Lung (tissue), 12 donors: ENCODE results near the gene FHOD3. TPM values are rescaled to one million over a fixed set of nuclear protein-coding genes. Genes with fewer than 3 reads are reported as not detected.

Experiments
- ATAC-seq: fragments of 200-7000 bp; cut with Tn5 transposase; one replicate; pipeline ENCODE4 v1.9.1; 2020; ENCODE audit warnings: moderate number of reproducible peaks; ENCODE audit not compliant: insufficient read depth, low FRiP score
- DNase-seq, 3 donors: peaks; one replicate each; pipeline ENCODE4 v3.0.0-alpha.2; 2013 to 2017
- H3K27ac ChIP-seq, 2 donors: one replicate each; pipeline ENCODE4 v1.5.1; 2013; ENCODE audit warnings: mild to moderate bottlenecking in 2 of 2, moderate library complexity in 2 of 2, control low read depth in 1 of 2, inconsistent platforms in 1 of 2, low read depth in 1 of 2, low read length in 1 of 2
- H3K27me3 ChIP-seq, 3 donors: one replicate each; pipeline ENCODE4 v1.5.1; 2013; ENCODE audit warnings: low read length in 2 of 3; ENCODE audit not compliant: control insufficient read depth in 3 of 3, insufficient read depth in 3 of 3
- H3K36me3 ChIP-seq, 4 donors: one replicate each; pipeline ENCODE4 v1.5.1; 2013; ENCODE audit warnings: low read length in 4 of 4, mild to moderate bottlenecking in 1 of 4, moderate library complexity in 1 of 4; ENCODE audit not compliant: control insufficient read depth in 4 of 4, insufficient read depth in 4 of 4
- H3K4me1 ChIP-seq, 5 donors: one replicate each; pipeline ENCODE4 v1.5.1; 2013; ENCODE audit warnings: low read length in 5 of 5, mild to moderate bottlenecking in 2 of 5, moderate library complexity in 1 of 5; ENCODE audit not compliant: control insufficient read depth in 5 of 5, insufficient read depth in 5 of 5
- H3K4me3 ChIP-seq: one replicate; pipeline ENCODE4 v1.5.1; 2013; ENCODE audit warnings: mild to moderate bottlenecking, control low read depth, moderate library complexity
- H3K9ac ChIP-seq, 2 donors: one replicate each; pipeline ENCODE4 v1.5.1; 2013; ENCODE audit warnings: low read length in 2 of 2, control low read depth in 1 of 2; ENCODE audit not compliant: insufficient read depth in 1 of 2
- H3K9me3 ChIP-seq, 4 donors: one replicate each; pipeline ENCODE4 v1.5.1; 2013; ENCODE audit warnings: low read length in 3 of 4, mild to moderate bottlenecking in 1 of 4, moderate library complexity in 1 of 4; ENCODE audit not compliant: control insufficient read depth in 4 of 4, insufficient read depth in 3 of 4
- WGBS, 2 donors: extraction: QIAGEN DNeasy Blood & Tissue Kit; methylation state at CpG; one replicate each; pipeline ENCODE4 v1.1.7; 2013; 5-methylcytosine and 5-hydroxymethylcytosine counted together
- polyA plus RNA-seq, 2 donors: library from polyadenylated mRNA; stranded (reverse); fragments of 200-250 nt; gene quantifications; one replicate each; pipeline ENCODE4 v1.2.1, GENCODE V29; 2013
- total RNA-seq, 2 donors: library from RNA; depleted of rRNA in 1 of 2; stranded (reverse); fragments of >200 nt in 1 of 2; gene quantifications; one replicate each; pipeline ENCODE4 v1.2.1, GENCODE V29; 2014 to 2021
- TF ChIP-seq, protein P1 (sequence below): IDR thresholded peaks from 2 replicates; pipeline ENCODE4 v1.5.1; 2012; ENCODE audit warnings: mild to moderate bottlenecking; ENCODE audit errors: control extremely low read depth, extremely low read depth
- donor health status: control.
- donor health status: control.
- donor health status: Bipolar disorder and iron deficiency.
- donor health status: healthy.
- donor health status: DM: yes; HTN: yes; CAD: no.

FHOD3 gene
- total and polyA plus RNA-seq, 4 donors = 1.0 to 7.4 (median 2.9) TPM

DNA sequence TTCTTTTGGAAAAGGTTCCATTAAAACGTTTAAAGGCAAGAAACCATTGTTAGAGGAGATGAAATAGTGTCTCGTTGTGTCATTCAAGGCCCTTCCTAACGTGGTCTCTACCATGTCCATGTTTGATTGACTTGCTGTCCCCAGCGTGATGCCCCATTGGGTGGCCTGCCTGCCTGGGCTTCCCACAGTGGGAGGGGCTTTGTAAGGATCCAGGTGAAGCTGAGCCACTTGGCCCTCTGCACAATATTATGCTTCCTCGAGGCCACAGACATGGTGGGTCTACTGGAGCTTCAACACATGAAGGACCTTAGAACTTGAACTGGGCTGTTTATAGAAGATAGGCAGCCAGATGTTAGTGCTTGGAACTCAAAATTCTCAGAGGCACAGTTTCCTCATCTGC, 235.3 kb downstream of the FHOD3 start:
- TF ChIP-seq, protein P1, sequence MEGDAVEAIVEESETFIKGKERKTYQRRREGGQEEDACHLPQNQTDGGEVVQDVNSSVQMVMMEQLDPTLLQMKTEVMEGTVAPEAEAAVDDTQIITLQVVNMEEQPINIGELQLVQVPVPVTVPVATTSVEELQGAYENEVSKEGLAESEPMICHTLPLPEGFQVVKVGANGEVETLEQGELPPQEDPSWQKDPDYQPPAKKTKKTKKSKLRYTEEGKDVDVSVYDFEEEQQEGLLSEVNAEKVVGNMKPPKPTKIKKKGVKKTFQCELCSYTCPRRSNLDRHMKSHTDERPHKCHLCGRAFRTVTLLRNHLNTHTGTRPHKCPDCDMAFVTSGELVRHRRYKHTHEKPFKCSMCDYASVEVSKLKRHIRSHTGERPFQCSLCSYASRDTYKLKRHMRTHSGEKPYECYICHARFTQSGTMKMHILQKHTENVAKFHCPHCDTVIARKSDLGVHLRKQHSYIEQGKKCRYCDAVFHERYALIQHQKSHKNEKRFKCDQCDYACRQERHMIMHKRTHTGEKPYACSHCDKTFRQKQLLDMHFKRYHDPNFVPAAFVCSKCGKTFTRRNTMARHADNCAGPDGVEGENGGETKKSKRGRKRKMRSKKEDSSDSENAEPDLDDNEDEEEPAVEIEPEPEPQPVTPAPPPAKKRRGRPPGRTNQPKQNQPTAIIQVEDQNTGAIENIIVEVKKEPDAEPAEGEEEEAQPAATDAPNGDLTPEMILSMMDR = no peak
- ATAC-seq (no peak), DNase-seq (no peak)
- Histone ChIP-seq H3K4me1 (no peaks in the 10 kb centered on the region), H3K36me3 (no peaks in the 10 kb centered on the region), H3K27ac (no peak overlapping the region), H3K9me3 (peaks cover 0 to 4% (median 0%) of the 10 kb centered on the region in 4 donors), H3K27me3 (no peaks in the 10 kb centered on the region), H3K4me3 (no peak overlapping the region), H3K9ac (no peak overlapping the region)
- WGBS, 2 donors = 75 to 88% methylated on average over 5 of the region's 5 CpGs

DNA sequence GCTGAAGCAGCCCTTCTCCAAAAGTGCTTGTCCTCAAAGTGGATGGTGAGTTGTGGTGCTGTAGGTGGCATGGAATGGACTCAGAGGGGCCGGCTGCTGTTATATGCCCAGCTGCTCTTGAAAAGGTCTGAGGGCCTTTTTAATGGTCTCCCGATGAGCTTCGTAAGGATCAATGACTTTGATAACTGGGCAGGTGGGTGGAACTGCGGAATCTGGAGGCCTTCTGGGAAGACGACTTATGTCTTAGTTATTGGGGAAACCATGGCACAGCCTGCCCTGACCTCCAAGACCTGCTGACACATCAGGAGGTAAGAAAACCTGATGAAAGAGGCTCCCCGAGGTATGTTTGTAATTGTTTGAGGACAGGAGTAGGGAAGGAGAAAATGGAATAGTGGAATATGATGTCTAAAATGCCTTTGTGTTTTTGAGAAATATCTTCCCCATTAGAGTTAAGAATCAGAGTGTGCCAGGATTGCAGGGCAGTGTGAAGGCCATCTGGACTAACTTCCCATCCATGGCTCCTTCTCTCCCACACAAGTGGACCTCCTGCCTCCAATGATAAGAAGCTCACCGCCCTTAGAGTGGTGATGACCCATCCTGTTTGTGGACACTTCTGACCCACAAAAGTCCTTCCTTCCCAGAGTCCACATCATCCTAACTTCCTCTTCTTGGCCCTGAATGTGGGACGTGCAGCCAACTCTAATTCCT, 236.1 kb downstream of the FHOD3 start:
- DNase-seq = no peak
- peaks cover 0 to 4% (median 0%) of the 10 kb centered on the region in 4 donors for H3K9me3 ChIP-seq
- H3K36me3 ChIP-seq = no peaks in the 10 kb centered on the region
- no peak overlapping the region for H3K4me3 ChIP-seq
- H3K27ac ChIP-seq = no peak overlapping the region
- no peaks in the 10 kb centered on the region for H3K4me1 ChIP-seq
- WGBS, 2 donors = 81 to 87% methylated on average over 8 of the region's 8 CpGs
- no peak overlapping the region for H3K9ac ChIP-seq
- no peak for ATAC-seq
- H3K27me3 ChIP-seq = no peaks in the 10 kb centered on the region
- TF ChIP-seq, protein P1 = no peak

DNA sequence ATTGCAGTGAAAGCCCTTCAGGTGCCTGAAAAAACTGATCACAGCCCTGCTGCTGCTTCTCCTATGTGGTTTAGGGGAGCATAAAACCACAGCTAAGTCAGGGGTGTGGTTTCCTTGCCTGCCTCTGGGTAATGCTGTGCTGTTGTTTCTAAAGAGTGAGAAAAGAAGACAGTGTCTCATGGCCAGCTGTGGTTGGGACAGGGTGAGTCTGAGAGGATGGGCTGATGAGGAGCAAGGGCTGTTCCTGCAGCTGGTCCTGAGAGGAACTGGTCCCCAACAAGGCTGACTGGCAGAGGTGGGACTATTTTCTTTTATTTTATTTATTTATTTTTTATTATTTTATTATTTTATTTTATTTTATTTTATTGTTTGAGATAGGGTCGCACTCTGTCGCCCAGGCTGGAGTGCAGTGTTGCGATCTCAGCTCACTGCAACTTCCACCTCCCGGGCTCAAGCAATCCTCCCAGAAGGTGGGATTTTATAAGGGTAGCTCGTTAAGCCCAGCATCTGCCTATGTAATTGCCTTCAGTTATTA, 236.7 kb downstream of the FHOD3 start:
- 92 to 94% methylated on average over 5 of the region's 5 CpGs for WGBS, 2 donors
- DNase-seq (no peak), ATAC-seq (no peak)
- TF ChIP-seq, protein P1 = no peak
- Histone ChIP-seq H3K9ac (no peak overlapping the region), H3K27ac (no peak overlapping the region), H3K36me3 (no peaks in the 10 kb centered on the region), H3K4me1 (no peaks in the 10 kb centered on the region), H3K4me3 (no peak overlapping the region), H3K27me3 (no peaks in the 10 kb centered on the region), H3K9me3 (peaks cover 0 to 4% (median 0%) of the 10 kb centered on the region in 4 donors)
